GM19395 (cell line): ENCODE measurements around the gene OPTC.

Experiments used
- ATAC-seq: cut with Tn5 transposase; IDR thresholded peaks from one replicate; pipeline ENCODE4 v1.9.1; 2021; ENCODE audit warnings: mild to moderate bottlenecking, moderate library complexity; ENCODE audit not compliant: unreplicated experiment

The OPTC gene

GRCh38 chr1:203556047-203556851 lies 62.3 kb downstream of the OPTC start:
- no peak for ATAC-seq

DNA sequence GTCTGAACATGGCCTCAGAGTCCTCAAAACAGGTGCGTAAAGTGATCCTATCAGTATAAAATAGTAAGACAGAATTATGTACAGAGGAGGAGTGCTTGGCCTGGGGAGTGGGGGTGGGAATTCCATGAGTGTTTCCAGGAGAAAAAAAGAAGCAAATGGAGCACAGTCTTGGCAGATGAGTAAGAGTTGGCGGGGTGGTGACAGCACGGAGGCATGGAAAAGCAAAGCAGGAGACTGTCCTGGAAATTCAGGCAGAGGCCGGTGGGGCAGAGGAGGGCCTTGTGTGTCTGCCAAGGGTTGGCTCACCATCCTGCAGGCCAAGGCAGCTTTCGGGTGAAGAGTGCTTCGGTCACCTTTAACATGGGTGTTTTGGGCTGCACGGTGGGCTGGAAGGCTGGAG lies 63.4 kb downstream of the OPTC start:
- no peak for ATAC-seq

- ATAC-seq: no peak
Measured at GRCh38 chr1:203558064-203558760, 64.3 kb downstream of the OPTC start.
